Dermis microvascular lymphatic vessel endothelial cell (primary cell): ENCODE results near the gene UQCRH. TPM values are rescaled to one million over a fixed set of nuclear protein-coding genes. Genes with fewer than 3 reads are reported as not detected.
"Not testable (repeated sequence)": the region's sequence is repeated elsewhere in the genome, so short reads cannot be mapped to it uniquely, and the experiment has no call there.

Source experiments
- DNase-seq, 2 donors: peaks; one replicate each; pipeline versions ENCODE4 v3.0.0 to v3.0.0-alpha.2; 2010; ENCODE audit warnings: low read depth in 2 of 2
- total RNA-seq: library from RNA; depleted of rRNA; stranded (reverse); fragments of >200 nt; gene quantifications from 2 replicates; pipeline ENCODE4 v1.2.1, GENCODE V29; 2014

UQCRH gene
- total RNA-seq, 1 donor from 2014 or later = 291 TPM

DNA sequence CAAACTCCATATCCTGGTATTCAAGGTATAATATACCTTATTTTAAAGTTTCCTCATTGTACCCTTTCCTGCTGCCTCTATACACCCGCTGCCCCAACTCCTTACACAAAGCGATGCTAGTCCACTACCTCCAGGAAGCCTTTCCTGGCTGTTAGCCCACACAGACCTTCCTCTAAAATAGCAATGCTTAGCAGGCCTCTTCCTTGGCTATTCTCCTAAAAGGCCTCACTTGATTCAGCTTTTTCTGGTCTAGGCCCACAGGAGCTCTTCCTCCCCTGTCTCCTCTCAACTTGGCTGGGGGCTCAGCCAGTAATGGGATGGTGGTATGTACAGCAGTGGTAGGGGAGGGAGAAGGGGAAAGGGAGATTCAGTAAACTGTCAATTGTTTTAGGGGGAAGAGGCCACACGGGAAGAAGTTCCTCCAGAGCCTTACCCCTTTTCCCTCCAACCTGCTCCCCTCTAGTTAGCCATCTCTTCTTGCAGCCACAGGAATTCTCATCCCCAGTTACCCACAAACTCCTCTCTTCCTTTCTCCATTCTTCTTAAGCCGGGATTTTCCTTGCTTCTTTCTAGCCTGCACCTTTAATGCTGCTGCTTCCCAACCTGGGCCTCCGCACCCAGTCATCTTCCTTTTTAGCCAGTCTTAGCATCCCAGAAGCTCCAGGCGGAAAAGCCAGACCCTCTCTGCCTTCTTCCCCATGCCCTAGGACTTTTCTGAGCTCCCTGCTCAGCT, 2.7 kb upstream of the UQCRH start:
- peak in 1 of 2 donors; percentile 45 for DNase-seq

DNA sequence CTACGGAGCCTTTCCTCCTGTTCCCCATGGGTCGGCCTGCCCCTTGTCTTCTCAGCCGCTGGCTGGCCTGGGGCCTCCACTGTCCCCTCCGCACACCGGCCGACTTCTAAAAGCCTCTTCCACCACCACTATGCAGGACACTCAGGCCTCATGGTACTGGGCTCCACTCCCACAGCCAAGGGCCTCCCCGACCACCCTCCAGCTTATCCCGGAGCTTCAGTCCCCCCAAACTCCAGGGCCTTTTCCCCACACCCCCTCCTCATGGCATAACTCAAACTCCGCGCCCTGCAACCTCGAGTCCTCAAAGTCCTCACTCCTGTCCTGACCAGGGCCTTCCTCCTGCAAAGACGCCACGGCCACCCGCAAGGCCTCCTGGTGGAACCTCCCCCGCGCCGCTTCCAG, 2.1 kb upstream of the UQCRH start:
- no peak for DNase-seq

DNA sequence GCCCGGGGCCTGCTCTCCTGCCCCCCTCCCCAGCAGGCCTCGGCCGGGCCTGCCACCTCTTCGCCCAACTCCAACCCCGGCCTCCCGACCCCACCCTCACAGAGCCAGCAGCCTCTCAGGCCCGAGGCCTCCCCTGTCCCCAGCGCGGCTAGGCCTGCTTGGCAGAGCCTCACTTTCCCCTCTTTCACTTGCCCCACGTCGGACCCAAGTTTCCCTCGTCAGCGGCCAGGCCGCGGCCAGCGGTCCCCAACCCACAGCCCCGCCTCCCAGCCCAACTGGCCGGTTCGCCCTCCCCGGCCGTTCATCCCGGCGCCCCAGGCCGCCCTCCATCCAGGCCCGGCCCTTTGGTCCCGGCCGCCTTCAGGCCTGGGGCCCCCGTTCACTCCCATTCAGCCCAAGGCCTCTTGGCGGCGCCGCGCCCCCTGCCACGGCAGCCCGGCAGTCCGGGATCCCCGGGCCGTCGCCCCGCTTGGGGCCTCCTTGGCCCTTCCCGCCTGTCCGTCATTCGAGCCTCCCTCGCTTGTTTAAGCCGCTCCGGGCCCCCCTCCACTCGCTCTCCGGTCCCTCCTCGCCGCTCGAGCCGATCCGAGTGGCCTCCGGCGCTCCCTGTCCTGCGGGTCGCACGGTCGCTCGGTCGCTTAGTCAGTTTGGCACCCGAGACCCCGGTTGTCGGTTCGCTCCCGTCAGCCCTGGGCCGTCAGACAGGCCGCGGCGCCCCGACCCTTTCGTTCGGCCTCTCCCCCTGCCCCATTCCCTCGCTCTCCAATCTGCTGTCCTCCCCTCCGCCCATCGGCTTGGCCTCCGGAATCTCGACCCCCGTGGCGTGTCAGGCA, 1.5 kb upstream of the UQCRH start:
- peak; percentile 12 to 74 for DNase-seq

DNA sequence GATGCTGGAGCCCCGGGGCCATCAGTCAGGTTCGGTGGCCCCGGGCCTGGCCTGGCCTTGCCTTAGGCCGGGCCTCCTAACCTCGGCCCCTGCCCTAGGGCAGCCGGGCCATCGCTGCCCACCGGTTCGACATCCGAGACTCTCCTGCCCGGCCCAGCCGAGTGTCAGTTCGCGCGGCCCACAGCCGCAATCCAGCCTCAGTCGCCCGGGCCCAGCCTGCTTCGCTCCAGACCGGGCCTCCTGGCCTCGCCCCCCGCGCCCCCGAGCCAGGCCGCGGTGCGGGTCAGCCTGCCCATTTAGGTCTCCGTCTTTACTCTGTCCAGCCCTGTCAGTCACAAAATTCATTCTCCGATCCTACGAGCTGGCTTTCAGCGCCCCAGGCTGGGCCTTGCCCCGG, 859 bp upstream of the UQCRH start:
- peak in 1 of 2 donors; percentile 52 for DNase-seq

DNA sequence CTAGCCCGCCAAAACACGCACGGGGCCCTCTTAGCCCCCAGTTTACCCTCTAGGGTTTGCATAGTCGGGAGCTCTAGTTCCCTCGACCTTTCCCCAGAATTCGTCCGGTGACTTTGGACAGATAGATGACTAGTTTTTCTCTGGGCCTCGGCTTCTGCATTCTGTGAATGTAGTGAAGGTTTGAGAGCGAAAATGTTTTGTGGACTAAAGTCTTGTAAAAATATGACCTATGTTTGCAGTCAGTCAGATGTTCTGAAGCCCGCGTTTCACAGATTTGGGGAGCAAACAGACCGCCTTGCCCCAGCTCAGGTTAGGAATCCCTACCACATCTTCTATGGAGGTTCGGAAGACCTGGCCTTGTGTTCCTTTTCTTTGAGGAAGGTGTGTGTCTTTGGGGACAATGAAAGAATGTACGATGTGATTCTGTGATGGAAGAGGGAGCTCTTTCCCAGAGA, 401 bp downstream of the UQCRH start:
- DNase-seq = peak in 1 of 2 donors; percentile 20

- no peak for DNase-seq
These were observed 2.6 kb downstream of the UQCRH start for GRCh38 chr1:46306159-46306530.

DNA sequence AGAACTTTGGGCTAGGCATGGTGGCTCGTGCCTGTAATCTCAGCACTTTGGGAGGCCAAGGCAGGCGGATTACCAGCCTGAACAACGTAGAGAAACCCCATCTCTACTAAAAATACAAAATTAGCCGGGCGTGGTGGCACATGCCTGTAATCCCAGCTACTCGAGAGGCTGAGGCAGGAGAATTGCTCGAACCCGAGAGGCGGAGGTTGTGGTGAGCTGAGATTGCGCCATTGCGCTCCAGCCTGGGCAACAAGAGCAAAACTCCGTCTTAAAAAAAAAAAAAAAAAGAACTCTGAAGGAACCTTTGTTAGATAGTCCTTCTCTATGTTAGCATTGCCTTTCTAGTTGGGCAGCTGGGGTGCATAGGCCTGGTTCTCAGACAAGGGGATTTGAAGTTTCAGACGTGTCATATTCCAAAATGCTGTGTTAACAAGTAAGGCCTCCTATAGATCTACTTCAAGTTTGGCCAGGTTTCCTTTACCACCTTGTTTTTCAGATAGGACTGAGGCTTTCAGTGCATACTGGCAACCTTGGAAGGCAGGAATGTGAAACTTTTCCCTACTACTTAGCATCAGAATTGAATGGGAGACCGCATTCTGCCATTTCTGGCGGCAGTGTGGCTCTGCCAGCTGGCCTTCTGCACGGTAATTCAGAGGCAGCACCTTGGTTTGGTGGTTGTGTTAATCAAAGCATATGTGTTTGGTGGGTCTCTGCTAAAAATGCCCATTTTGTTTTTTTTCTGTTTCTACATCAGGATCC, 6.1 kb downstream of the UQCRH start:
- DNase-seq = no peak

- DNase-seq = no peak
These were observed 6.8 kb downstream of the UQCRH start for GRCh38 chr1:46310321-46310720.

DNA sequence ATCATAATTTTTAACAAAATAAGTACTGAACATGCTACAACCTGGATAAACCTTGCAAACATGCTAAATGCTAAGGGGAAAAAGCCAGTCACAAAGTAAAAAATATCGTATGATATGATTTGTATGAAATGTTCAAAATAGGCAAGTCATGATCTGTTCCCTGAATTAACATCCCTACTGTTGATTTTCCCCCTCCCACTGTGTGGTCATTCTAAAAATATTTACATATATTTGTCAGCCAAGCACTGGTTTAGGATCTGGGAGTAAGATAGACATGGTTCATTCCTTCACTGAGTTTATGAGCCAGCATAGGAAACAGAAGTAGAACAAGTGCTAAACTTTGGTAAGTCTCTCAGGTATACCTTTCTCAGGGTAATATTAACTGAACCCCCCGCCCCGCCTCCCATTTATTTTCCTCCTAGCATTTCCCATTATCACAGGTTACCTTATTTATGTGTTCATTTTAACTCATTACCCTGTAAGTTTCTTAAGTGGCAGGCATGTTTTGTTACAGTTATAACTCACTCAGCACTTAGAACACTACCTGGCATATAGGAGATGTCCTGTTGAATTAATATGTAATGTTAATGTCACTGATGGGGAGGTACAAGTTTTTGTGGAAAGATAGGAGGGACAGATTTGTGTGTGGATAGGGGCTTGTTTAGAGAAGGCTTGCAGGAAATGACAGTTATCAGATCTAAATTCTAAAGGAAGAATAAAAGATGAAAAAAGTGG, 12.3 kb downstream of the UQCRH start:
- no peak for DNase-seq

- no peak for DNase-seq
These were observed 13.8 kb downstream of the UQCRH start for GRCh38 chr1:46317323-46317722.

DNA sequence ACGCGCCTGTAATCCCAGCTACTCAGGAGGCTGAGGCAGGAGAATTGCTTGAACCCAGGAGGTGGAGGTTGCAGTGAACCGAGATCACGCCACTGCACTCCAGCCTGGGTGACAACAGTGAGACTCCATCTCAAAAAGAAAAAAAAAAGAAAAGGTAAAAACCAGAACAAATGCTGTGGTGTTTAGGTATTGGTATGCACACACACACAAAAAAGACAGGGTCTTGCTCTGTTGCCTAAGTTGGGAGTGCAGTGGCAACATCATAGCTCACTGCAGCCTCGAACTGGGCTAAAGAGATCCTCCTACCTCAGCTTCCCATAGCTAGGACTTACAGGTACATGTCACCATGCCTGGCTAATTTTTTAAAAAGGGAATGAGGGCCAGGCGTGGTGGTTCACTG, 15.8 kb downstream of the UQCRH start:
- not testable (repeated sequence) for DNase-seq

DNA sequence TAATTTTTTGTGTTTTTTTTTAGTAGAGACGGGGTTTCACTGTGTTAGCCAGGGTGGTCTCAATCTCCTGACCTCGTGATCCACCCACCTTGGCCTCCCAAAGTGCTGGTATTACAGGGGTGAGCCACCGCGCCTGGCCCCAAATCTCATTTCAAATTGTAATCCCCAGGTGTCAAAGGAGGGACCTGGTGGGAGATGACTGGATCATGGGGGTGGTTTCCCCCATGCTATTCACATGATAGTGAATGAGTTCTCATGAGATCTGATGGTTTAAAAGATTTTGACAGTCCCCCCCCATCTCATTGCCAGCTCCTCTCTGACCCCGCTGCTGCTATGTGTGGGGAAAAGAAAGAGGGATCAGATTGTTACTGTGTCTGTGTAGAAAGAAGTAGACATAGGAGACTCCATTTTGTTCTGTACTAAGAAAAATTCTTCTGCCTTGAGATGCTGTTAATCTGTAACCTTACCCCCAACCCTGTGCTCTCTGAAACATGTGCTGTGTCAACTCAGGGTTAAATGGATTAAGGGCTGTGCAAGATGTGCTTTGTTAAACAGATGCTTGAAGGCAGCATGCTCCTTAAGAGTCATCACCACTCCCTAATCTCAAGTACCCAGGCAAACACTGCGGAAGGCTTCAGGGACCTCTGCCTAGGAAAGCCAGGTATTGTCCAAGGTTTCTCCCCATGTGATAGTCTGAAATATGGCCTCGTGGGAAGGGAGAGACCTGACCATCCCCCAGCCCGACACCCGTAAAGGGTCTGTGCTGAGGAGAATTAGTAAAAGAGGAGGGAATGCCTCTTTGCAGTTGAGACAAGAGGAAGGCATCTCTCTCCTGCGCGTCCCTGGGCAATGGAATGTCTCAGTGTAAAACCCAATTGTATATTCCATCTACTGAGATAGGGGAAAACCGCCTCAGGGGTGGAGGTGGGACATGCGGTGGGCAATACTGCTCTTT, 16.7 kb downstream of the UQCRH start:
- not testable (repeated sequence) for DNase-seq

DNA sequence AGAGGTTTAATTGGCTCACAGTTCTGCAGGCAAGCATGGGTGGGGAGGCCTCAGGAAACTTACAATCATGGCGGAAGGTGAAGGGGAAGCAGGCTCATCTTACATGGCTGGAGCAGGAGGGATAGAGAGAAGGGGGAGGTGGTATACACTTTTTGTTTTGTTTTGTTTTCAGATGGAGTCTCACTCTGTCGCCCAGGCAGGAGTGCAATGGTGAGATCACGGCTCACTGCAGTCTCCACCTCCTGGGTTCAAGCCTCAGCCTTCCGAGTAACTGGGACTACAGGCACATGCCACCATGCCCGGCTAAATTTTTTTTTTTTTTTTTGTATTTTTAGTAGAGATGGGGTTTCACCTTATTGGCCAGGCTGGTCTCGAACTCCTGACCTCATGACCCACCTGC, 18.7 kb downstream of the UQCRH start:
- not testable (repeated sequence) for DNase-seq

DNA sequence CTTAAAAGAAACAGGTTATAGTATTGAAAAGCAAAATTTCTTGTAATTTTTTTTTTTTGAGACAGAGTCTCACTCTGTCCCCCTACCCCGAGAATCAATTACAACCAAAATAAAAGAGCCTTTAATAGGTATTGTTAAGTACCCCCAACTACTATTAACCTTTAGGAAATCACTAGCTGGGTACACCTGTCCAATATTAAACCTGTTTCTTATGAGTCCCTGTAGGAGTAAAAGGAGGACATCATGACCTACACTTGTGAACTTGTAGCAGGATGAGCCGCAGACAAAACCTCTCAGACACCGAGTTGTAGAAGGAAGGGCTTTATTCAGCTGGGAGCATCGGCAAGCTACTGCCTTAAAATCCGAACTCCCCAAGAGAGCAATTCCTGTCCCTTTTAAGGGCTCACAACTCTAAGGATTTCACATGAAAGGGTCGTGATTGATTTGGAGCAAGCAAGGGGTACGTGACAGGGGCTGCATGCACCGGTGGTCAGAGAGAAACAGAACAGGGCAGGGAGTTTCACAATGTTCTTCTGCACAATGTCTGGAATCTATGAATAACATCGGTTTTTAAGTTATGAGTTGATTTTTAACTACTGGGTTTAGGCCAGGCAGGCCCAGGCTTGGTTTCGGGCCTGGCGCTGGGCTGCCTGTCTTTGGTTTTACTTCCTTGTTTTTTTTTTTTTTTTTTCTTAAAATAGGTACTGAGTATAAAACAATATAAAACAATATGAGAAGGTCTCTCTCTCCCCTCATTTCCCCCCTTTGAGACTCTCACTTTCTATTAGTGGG, 22.0 kb downstream of the UQCRH start:
- not testable (repeated sequence) for DNase-seq

DNA sequence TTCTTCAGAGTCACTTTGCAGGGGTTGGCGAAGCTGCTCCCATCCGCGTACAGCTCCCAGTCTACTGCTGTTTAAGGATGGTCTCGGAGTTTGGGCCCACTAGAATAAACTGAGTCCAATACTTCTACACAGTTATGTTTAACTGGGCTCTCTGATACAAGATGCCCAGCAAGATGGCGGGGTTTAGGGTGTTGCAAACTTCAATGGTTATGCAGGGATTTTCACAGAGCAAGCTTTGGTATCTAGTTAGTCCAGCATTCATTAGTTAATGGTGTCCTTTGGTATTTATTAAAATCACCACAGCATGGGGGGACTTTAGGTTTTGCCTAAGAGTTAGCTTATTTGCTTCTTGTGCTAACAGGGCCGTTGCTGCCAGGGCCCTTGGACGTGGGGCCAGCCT, 24.7 kb downstream of the UQCRH start:
- not testable (repeated sequence) for DNase-seq

DNA sequence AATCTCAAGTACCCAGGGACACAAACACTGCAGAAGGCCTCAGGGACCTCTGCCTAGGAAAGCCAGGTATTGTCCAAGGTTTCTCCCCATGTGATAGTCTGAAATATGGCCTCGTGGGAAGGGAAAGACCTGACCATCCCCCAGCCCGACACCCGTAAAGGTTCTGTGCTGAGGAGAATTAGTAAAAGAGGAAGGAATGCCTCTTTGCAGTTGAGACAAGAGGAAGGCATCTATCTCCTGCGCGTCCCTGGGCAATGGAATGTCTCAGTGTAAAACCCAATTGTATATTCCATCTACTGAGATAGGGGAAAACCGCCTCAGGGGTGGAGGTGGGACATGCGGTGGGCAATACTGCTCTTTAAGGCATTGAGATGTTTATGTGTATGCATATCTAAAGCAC, 26.3 kb downstream of the UQCRH start:
- not testable (repeated sequence) for DNase-seq

DNA sequence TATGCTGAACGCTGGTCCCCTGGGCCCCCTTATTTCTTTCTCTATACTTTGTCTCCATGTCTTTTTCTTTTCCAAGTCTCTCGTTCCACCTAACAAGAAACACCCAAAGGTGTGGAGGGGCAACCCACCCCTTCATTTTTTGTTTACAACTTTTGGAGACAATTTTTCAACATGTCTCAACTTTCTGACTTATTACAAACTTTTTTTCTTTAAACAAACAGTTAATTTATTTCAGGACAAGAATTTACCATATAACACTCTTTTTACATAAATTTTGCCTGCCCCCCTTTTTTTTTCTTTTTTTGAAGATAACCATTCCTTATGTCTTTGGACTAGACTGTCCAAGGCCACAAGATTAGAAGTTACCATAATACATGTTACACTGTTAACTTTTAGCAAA, 26.9 kb downstream of the UQCRH start:
- DNase-seq = not testable (repeated sequence)

- DNase-seq = not testable (repeated sequence)
These were observed 28.5 kb downstream of the UQCRH start for GRCh38 chr1:46331786-46332540.
